Hepatocyte (in vitro differentiated cells): ENCODE measurements around the gene PRKAG2. TPM values are rescaled to one million over a fixed set of nuclear protein-coding genes. Genes with fewer than 3 reads are reported as not detected.
A peak's percentile ranks its signal among the peaks of the same experiment; 100 is the strongest.

Experiments used
- DNase-seq: peaks from one replicate; pipeline ENCODE4 v3.0.0-alpha.2; 2016; ENCODE audit warnings: low spot score
- H2AFZ ChIP-seq: fragments of 200-600 bp; sonication (generic); 2 replicates; pipeline ENCODE4 v1.6.0; 2016; ENCODE audit warnings: antibody characterized with exemption, mild to moderate bottlenecking
- H3K27ac ChIP-seq: fragments of 200-600 bp; sonication (generic); 2 replicates; pipeline ENCODE4 v1.5.1; 2016; ENCODE audit warnings: mild to moderate bottlenecking
- H3K27me3 ChIP-seq: fragments of 200-600 bp; sonication (generic); 2 replicates; pipeline ENCODE4 v1.6.1; 2016
- H3K36me3 ChIP-seq: fragments of 200-600 bp; sonication (generic); replicated peaks from 2 replicates; pipeline ENCODE4 v1.5.1; 2016; ENCODE audit warnings: low read depth; ENCODE audit not compliant: insufficient read depth
- H3K4me1 ChIP-seq: fragments of 200-600 bp; sonication (generic); 2 replicates; pipeline ENCODE4 v1.5.1; 2016; ENCODE audit warnings: mild to moderate bottlenecking, moderate library complexity; ENCODE audit not compliant: insufficient read depth
- H3K4me2 ChIP-seq: fragments of 200-600 bp; sonication (generic); 2 replicates; pipeline ENCODE4 v1.6.0; 2016
- H3K4me3 ChIP-seq: fragments of 200-600 bp; sonication (generic); 2 replicates; pipeline ENCODE4 v1.5.1; 2016; ENCODE audit warnings: mild to moderate bottlenecking
- H3K79me2 ChIP-seq: fragments of 200-600 bp; sonication (generic); 2 replicates; pipeline ENCODE4 v1.6.0; 2017; ENCODE audit warnings: mild to moderate bottlenecking
- H3K9me2 ChIP-seq: fragments of 200-600 bp; sonication (generic); replicated peaks from 2 replicates; pipeline ENCODE4 v1.6.0; 2017; ENCODE audit warnings: mild to moderate bottlenecking; ENCODE audit not compliant: insufficient read depth
- H3K9me3 ChIP-seq: fragments of 200-600 bp; sonication (generic); 2 replicates; pipeline ENCODE4 v1.5.1; 2016; ENCODE audit warnings: low read depth, mild to moderate bottlenecking
- H4K20me1 ChIP-seq: fragments of 200-600 bp; sonication (generic); 2 replicates; pipeline ENCODE4 v1.6.0; 2016; ENCODE audit warnings: mild to moderate bottlenecking; ENCODE audit not compliant: insufficient read depth, poor library complexity, severe bottlenecking
- CTCF ChIP-seq: fragments of 200-600 bp; sonication (generic); IDR thresholded peaks from 2 replicates; pipeline ENCODE4 v1.5.1; 2016; ENCODE audit warnings: antibody characterized with exemption, mild to moderate bottlenecking; ENCODE audit not compliant: poor library complexity
- EZH2 ChIP-seq: fragments of 200-600 bp; sonication (generic); IDR thresholded peaks from 2 replicates; pipeline ENCODE4 v1.6.1; 2016; ENCODE audit warnings: antibody characterized with exemption, mild to moderate bottlenecking, borderline replicate concordance
- EZH2phosphoT487 ChIP-seq: fragments of 200-600 bp; sonication (generic); IDR thresholded peaks from one replicate; pipeline ENCODE4 v1.6.1; 2018; ENCODE audit warnings: antibody characterized with exemption, mild to moderate bottlenecking, low read depth, moderate library complexity; ENCODE audit not compliant: unreplicated experiment, severe bottlenecking
- WGBS: methylation state at CpG from one replicate; pipeline ENCODE4 v1.1.6; 2016; ENCODE audit warnings: low lambda C conversion rate; ENCODE audit errors: missing lambda C conversion rate; 5-methylcytosine and 5-hydroxymethylcytosine counted together
- polyA plus RNA-seq: library from polyadenylated mRNA; unstranded; fragments of >200 nt; fragmentation: Nextera tagmentation; extraction: Ambion mirVana; gene quantifications from 2 replicates; pipeline ENCODE4 v1.2.1, GENCODE V29; 2016
- total RNA-seq: library from RNA; depleted of rRNA; stranded (reverse); fragments of >200 nt; gene quantifications from 2 replicates; pipeline ENCODE4 v1.2.3, GENCODE V29; 2014

Gene PRKAG2
- total and polyA plus RNA-seq, 2 experiments from 2014 or later, result 17.8 to 23.4 TPM

- H3K9me2 ChIP-seq, result no peaks in the 10 kb centered on the region
- no peaks in the 10 kb centered on the region for H3K27me3 ChIP-seq
- H3K27ac ChIP-seq, result no peak overlapping the region
- no peak overlapping the region for H2AFZ ChIP-seq
- H3K9me3 ChIP-seq, result no peaks in the 10 kb centered on the region
- no peak overlapping the region for H3K4me3 ChIP-seq
- no peak overlapping the region for H3K4me2 ChIP-seq
- no peaks in the 10 kb centered on the region for H3K36me3 ChIP-seq
- DNase-seq, result no peak
- H4K20me1 ChIP-seq, result no peaks in the 10 kb centered on the region
- 92% methylated on average over 5 of the region's 5 CpGs for whole genome bisulfite sequencing
- no peaks in the 10 kb centered on the region for H3K79me2 ChIP-seq
- peaks cover 17% of the 10 kb centered on the region for H3K4me1 ChIP-seq
- no peak for TF ChIP-seq EZH2phosphoT487
- no peak for TF ChIP-seq CTCF
- no peak for TF ChIP-seq EZH2
Measured at GRCh38 chr7:151717415-151717814, 159.5 kb downstream of the PRKAG2 start.

- Histone ChIP-seq H3K4me3 (no peak overlapping the region), H3K9me3 (no peaks in the 10 kb centered on the region), H2AFZ (no peak overlapping the region)
Measured at GRCh38 chr7:151716323-151716722, 160.6 kb downstream of the PRKAG2 start.

GRCh38 chr7:151715666-151716315 lies 161.1 kb downstream of the PRKAG2 start:
- Histone ChIP-seq H3K27me3 (no peaks in the 10 kb centered on the region), H3K79me2 (no peaks in the 10 kb centered on the region), H4K20me1 (no peaks in the 10 kb centered on the region), H3K9me2 (no peaks in the 10 kb centered on the region), H2AFZ (no peak overlapping the region), H3K4me3 (no peak overlapping the region), H3K4me2 (no peak overlapping the region), H3K36me3 (no peaks in the 10 kb centered on the region), H3K9me3 (no peaks in the 10 kb centered on the region), H3K27ac (peak overlapping the region; percentile 57), H3K4me1 (peaks cover 6% of the 10 kb centered on the region)
- no peak for TF ChIP-seq EZH2phosphoT487
- TF ChIP-seq CTCF, result no peak
- no peak for TF ChIP-seq EZH2
- no peak for DNase-seq
- 78% methylated on average over 14 of the region's 14 CpGs for WGBS

More at GRCh38 chr7:151716323-151716722, 160.6 kb downstream of the PRKAG2 start:
- 82% methylated on average over 5 of the region's 5 CpGs for WGBS
- DNase-seq, result peak; percentile 50
- no peaks in the 10 kb centered on the region for H4K20me1 ChIP-seq
- no peaks in the 10 kb centered on the region for H3K36me3 ChIP-seq
- no peaks in the 10 kb centered on the region for H3K79me2 ChIP-seq
- no peaks in the 10 kb centered on the region for H3K27me3 ChIP-seq
- TF ChIP-seq CTCF (no peak), EZH2 (no peak), EZH2phosphoT487 (no peak)
- peak overlapping the region; percentile 57 for H3K27ac ChIP-seq
- no peaks in the 10 kb centered on the region for H3K9me2 ChIP-seq
- no peak overlapping the region for H3K4me2 ChIP-seq
- peaks cover 9% of the 10 kb centered on the region for H3K4me1 ChIP-seq
